PC-3 (cell line): ENCODE data around the gene CELSR2.

ENCODE experiments used
- CTCF ChIP-seq: fragments of 300-600 bp; sonication (generic); conservative IDR thresholded peaks from 2 replicates; pipeline ENCODE4 v1.5.1; 2017; ENCODE audit warnings: antibody characterized with exemption, low read depth, mild to moderate bottlenecking, low read length
- EZH2 ChIP-seq: fragments of 300-600 bp; sonication (generic); IDR thresholded peaks from one replicate; pipeline ENCODE4 v1.6.1; 2017; ENCODE audit warnings: antibody characterized with exemption, mild to moderate bottlenecking, low read length; ENCODE audit not compliant: unreplicated experiment

- TF ChIP-seq EZH2 (no peak), CTCF (no peak)
Measured at GRCh38 chr1:109269981-109270622, 20.8 kb downstream of the CELSR2 start.
